HL-60/S4 treated with phorbol 12-myristate 13-acetate at 8.2 ng/mL for 4 days and 3 days (cell line): ENCODE results near the gene ZNRF1.

Experiments
- in situ Hi-C: fragments of 300-500 bp; cut with MboI; formaldehyde crosslinking; loops from 2 replicates; pipeline ENCODE4 v1.15.0; 2022; ENCODE audit warnings: low sequenced_read_pairs

Gene ZNRF1

GRCh38 chr16:75092777-75093176, 94.0 kb downstream of the ZNRF1 start:
- in situ Hi-C loops, result no loop called here

- in situ Hi-C loops, result no loop called here
Measured at GRCh38 chr16:75093598-75094540, 95.0 kb downstream of the ZNRF1 start.

DNA sequence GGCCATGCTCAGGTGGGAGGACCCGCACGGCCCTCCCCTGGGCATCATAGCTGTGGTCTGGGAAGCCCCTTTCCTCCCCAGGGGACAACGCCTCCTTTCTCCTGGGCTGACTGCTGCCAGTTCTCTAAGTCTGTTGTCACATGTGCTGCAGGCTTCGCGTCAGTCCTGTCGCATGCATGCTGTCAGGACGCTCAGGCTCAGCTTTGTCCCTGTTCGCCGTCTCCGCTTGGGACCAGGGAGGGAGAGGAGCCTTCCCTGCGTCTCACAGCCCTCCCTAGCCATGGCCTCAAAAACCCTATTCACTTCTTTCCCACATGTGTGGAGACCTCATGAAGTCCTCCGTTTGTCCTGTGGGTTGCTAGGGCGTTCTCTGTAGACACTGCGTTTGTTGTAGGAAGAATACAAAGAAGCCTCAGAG, 96.4 kb downstream of the ZNRF1 start:
- in situ Hi-C loops, result no loop called here

- in situ Hi-C loops, result no loop called here
Measured at GRCh38 chr16:75096656-75097055, 97.8 kb downstream of the ZNRF1 start.

GRCh38 chr16:75097191-75097761, 98.5 kb downstream of the ZNRF1 start:
- in situ Hi-C loops, result no loop called here

GRCh38 chr16:75097941-75098901, 99.4 kb downstream of the ZNRF1 start:
- in situ Hi-C loops, result no loop called here

DNA sequence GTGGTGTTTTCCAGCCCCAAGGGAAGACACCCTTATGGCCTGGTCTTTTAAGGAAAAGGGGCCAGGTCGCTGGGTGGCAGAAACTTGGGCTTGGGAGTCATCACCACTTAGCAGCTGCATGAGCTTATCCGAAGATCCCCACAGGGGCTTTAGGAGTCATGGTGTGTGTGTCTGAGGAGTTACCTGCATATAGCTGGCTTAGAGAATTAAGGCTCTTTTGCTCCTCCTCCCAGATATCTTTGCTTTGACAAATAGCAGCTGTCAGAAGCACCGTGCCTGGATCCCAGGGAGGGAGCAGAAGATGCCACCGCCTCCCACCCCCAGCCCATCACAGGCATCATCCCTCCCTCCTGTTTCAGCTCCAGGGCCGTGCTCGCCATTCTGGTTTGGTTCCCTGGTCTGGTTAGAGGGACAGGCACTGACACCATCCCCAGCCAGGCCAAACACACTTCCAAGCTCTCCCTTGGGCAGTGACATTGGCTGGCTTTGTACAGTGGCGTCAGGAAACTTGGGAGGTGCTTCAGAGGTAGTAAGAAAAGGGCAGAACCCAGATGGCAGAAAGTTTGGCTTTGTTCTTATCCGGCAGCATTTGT, 100.3 kb downstream of the ZNRF1 start:
- in situ Hi-C loops, result no loop called here

GRCh38 chr16:75099738-75100602, 101.1 kb downstream of the ZNRF1 start:
- in situ Hi-C loops, result loop anchor here (10.0 kb wide), 1 partner anchor 105 kb away; the partner anchor contains the start of gene ZNRF1

- in situ Hi-C loops, result loop anchor here (10.0 kb wide), 1 partner anchor 106 kb away; the partner anchor contains the start of gene ZNRF1
Measured at GRCh38 chr16:75100603-75100990, 101.8 kb downstream of the ZNRF1 start.

DNA sequence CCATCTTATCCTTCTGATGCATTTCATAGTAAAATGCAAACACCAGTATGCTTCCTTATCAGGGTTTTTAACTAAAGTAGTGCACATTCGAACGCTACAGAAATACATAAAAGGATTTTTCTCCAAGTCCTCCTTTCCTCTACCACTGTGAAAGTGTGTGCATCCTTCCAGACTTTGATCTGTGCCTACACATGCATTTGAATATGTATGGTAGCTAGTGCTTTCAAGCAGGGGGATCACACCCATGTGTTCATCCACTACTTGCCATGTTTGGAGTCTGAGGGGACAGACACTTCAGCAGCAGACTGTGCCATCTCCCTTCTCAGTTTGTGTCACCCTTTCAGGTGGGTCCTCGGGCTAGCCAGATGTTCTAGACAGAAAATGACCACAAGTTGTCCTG, 102.8 kb downstream of the ZNRF1 start:
- in situ Hi-C loops, result loop anchor here (10.0 kb wide), 1 partner anchor 107 kb away; the partner anchor contains the start of gene ZNRF1

DNA sequence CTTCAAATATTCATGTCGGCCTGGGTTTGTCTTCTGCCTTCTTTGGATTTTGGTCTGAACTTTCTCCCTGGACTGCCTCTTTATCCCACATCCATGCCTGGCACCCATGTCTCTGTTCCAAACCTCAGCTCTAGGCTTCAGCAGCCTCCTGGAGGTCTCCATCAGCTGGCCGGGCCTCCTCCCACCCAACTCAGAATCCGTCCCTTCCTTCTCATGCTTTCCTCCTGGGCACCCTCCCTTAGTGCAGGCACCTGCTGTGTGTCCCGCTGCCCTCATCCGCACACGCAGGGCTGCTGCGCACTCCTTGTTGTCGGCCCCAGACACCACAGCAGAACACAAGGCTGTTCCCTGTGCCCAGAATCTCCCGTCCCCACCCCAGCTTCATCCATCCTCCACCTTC, 103.8 kb downstream of the ZNRF1 start:
- in situ Hi-C loops, result loop anchor here (10.0 kb wide), 1 partner anchor 108 kb away; the partner anchor contains the start of gene ZNRF1

- in situ Hi-C loops, result loop anchor here (10.0 kb wide), 1 partner anchor 109 kb away; the partner anchor contains the start of gene ZNRF1
Measured at GRCh38 chr16:75103994-75104393, 105.2 kb downstream of the ZNRF1 start.

DNA sequence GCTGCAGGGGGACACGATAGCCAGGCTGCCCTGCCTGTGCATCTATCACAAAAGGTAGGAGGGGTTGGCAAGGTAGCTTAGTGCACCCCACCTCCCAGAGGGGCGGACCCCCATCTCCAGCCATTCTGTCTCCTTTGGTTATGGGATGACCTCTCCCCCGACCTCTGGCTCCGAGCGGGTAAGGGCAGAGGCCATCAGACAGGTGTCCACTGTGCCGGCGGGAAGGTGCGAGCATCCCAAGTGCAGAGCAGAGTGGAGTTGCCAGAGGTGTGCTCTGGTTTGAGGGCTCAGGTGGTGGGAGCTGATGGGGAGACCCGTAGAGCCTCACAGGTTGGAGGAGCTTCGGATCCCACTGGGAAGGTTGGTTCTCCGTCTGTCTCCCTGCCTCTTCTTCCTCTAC, 106.0 kb downstream of the ZNRF1 start:
- in situ Hi-C loops, result loop anchor here (5.0 to 10.0 kb wide), 2 partner anchors 38 to 110 kb away; partner anchors contain the start of gene ZNRF1

GRCh38 chr16:75105306-75106061, 106.7 kb downstream of the ZNRF1 start:
- in situ Hi-C loops, result loop anchor here (5.0 to 10.0 kb wide), 2 partner anchors 38 to 111 kb away; partner anchors contain the start of gene ZNRF1

DNA sequence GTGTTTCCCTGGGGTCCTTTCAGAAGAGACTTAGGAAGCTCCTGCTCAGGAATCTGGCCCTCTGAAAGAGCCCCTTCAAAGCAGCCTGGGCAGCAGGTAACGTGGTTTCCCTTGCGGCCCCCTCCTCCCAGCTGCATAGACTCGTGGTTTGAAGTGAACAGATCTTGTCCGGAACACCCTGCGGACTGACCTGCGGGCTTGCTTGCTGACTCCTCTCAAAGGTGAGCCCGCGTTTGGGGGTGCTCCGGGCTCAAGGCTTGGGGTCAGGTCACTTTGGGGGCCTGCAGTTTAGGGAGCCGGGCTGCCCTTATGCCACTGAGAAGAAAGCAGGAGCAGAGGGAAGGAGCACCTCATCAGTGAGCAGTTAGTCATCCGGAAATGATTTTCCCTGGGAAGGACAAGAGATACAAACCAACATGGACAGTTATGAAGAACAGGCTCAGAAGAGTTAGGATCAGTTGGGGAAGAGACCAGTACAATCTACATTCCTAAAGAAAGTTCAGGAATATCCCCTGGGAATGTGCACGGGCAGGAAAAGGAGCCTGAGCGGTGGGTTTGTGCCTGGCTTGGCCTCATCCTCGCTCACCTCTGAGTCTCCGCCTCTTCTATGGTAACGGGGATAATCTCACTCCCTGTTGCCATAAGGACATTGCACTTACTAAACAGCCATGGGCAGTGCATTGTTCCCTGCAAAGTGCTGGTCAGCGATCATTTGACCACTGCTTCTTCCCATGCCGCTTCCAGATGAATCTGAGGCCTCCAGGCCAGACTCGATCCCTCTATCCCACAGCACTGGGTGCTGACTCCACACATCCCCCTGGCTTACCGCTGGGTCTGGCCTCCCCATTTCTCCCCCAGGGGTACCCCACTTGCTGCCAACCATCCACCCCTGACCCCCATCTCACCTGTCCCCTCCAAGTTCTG, 107.8 kb downstream of the ZNRF1 start:
- in situ Hi-C loops, result loop anchor here (5.0 to 10.0 kb wide), 2 partner anchors 39 to 112 kb away; partner anchors contain the start of gene ZNRF1

- in situ Hi-C loops, result loop anchor here (5.0 to 10.0 kb wide), 2 partner anchors 40 to 113 kb away; partner anchors contain the start of gene ZNRF1
Measured at GRCh38 chr16:75107505-75107904, 108.7 kb downstream of the ZNRF1 start.
